ENCODE measurements around the gene ADAM29.
"Not testable (repeated sequence)": the region's sequence is repeated elsewhere in the genome, so short reads cannot be mapped to it uniquely, and the experiment has no call there.

The ADAM29 gene

GRCh38 chr4:174918058-174918457, at the start of gene ADAM29:
ADAM29 (plus strand) TSS chr4:174918358; CDS start chr4:174975526, 57,168 bp downstream.
- no peak for DNase-seq (ENCODE audit: low spot score)

GRCh38 chr4:174869339-174869738, 48.8 kb upstream of the ADAM29 start:
- DNase-seq (ENCODE audit: low spot score), result no peak

- no peak for DNase-seq (ENCODE audit: low spot score)
Measured at GRCh38 chr4:174870311-174870710, 47.8 kb upstream of the ADAM29 start.

GRCh38 chr4:174871407-174871806, 46.8 kb upstream of the ADAM29 start:
- DNase-seq (ENCODE audit: low spot score), result no peak

GRCh38 chr4:174873146-174873545, 45.0 kb upstream of the ADAM29 start:
- DNase-seq (ENCODE audit: low spot score), result not testable (repeated sequence)

- DNase-seq (ENCODE audit: low spot score), result no peak
Measured at GRCh38 chr4:174873931-174874330, 44.2 kb upstream of the ADAM29 start.

GRCh38 chr4:174874898-174875297, 43.3 kb upstream of the ADAM29 start:
- no peak for DNase-seq (ENCODE audit: low spot score)

GRCh38 chr4:174880001-174880400, 38.2 kb upstream of the ADAM29 start:
- DNase-seq (ENCODE audit: low spot score), result no peak

GRCh38 chr4:174882317-174882992, 35.7 kb upstream of the ADAM29 start:
- DNase-seq (ENCODE audit: low spot score), result no peak

GRCh38 chr4:174907508-174907907, 10.7 kb upstream of the ADAM29 start:
- DNase-seq (ENCODE audit: low spot score), result no peak

GRCh38 chr4:174910271-174910670, 7.9 kb upstream of the ADAM29 start:
- DNase-seq (ENCODE audit: low spot score), result no peak

- DNase-seq (ENCODE audit: low spot score), result no peak
Measured at GRCh38 chr4:174912919-174913543, 5.1 kb upstream of the ADAM29 start.

GRCh38 chr4:174919886-174920423, 1.8 kb downstream of the ADAM29 start:
- no peak for DNase-seq (ENCODE audit: low spot score)

- no peak for DNase-seq (ENCODE audit: low spot score)
Measured at GRCh38 chr4:174926958-174927357, 8.8 kb downstream of the ADAM29 start.

GRCh38 chr4:174928174-174928573, 10.0 kb downstream of the ADAM29 start:
- DNase-seq (ENCODE audit: low spot score), result no peak

GRCh38 chr4:174928575-174929253, 10.6 kb downstream of the ADAM29 start:
- no peak for DNase-seq (ENCODE audit: low spot score)

- no peak for DNase-seq (ENCODE audit: low spot score)
Measured at GRCh38 chr4:174929346-174929745, 11.2 kb downstream of the ADAM29 start.

GRCh38 chr4:174930895-174931294, 12.7 kb downstream of the ADAM29 start:
- DNase-seq (ENCODE audit: low spot score), result no peak

- no peak for DNase-seq (ENCODE audit: low spot score)
Measured at GRCh38 chr4:174933083-174933482, 14.9 kb downstream of the ADAM29 start.

GRCh38 chr4:174934360-174934759, 16.2 kb downstream of the ADAM29 start:
- no peak for DNase-seq (ENCODE audit: low spot score)

GRCh38 chr4:174935607-174936006, 17.4 kb downstream of the ADAM29 start:
- DNase-seq (ENCODE audit: low spot score), result no peak

- no peak for DNase-seq (ENCODE audit: low spot score)
Measured at GRCh38 chr4:174940002-174940401, 21.8 kb downstream of the ADAM29 start.

GRCh38 chr4:174946246-174946645, 28.1 kb downstream of the ADAM29 start:
- no peak for DNase-seq (ENCODE audit: low spot score)
